Kidney tubule cell (primary cell): ENCODE measurements around the gene MUC6.
"Not testable (repeated sequence)": the region's sequence is repeated elsewhere in the genome, so short reads cannot be mapped to it uniquely, and the experiment has no call there.

Experiments used
- DNase-seq: peaks from one replicate; pipeline ENCODE4 v3.0.0-alpha.2; 2018; ENCODE audit warnings: low spot score

MUC6 gene

GRCh38 chr11:986270-986951 lies 50.1 kb downstream of the MUC6 start:
- DNase-seq = no peak

- no peak for DNase-seq
Measured at GRCh38 chr11:985848-986247, 50.7 kb downstream of the MUC6 start.

GRCh38 chr11:985406-985805 lies 51.1 kb downstream of the MUC6 start:
- DNase-seq = peak; percentile 60

- no peak for DNase-seq
Measured at GRCh38 chr11:984546-984945, 52.0 kb downstream of the MUC6 start.

GRCh38 chr11:981764-982163 lies 54.8 kb downstream of the MUC6 start:
- no peak for DNase-seq

- DNase-seq = no peak
Measured at GRCh38 chr11:980438-981357, 55.8 kb downstream of the MUC6 start.

- DNase-seq = no peak
Measured at GRCh38 chr11:978781-979180, 57.7 kb downstream of the MUC6 start.

GRCh38 chr11:977830-978720 lies 58.4 kb downstream of the MUC6 start:
- DNase-seq = no peak

- DNase-seq = no peak
Measured at GRCh38 chr11:976431-977160, 59.9 kb downstream of the MUC6 start.

GRCh38 chr11:975827-976226 lies 60.7 kb downstream of the MUC6 start:
- DNase-seq = no peak

- not testable (repeated sequence) for DNase-seq
Measured at GRCh38 chr11:975376-975775, 61.1 kb downstream of the MUC6 start.

- no peak for DNase-seq
Measured at GRCh38 chr11:973237-973636, 63.3 kb downstream of the MUC6 start.

GRCh38 chr11:972523-973211 lies 63.9 kb downstream of the MUC6 start:
- no peak for DNase-seq

- DNase-seq = no peak
Measured at GRCh38 chr11:971731-972365, 64.7 kb downstream of the MUC6 start.

- no peak for DNase-seq
Measured at GRCh38 chr11:971092-971690, 65.3 kb downstream of the MUC6 start.

GRCh38 chr11:970319-970871 lies 66.1 kb downstream of the MUC6 start:
- DNase-seq = no peak

GRCh38 chr11:969651-970205 lies 66.8 kb downstream of the MUC6 start:
- DNase-seq = no peak

- DNase-seq = no peak
Measured at GRCh38 chr11:968822-969221, 67.7 kb downstream of the MUC6 start.

GRCh38 chr11:967995-968751 lies 68.3 kb downstream of the MUC6 start:
- DNase-seq = no peak
